Astrocyte of the cerebellum (primary cell): Measurements from ENCODE around the gene RARRES2.
A peak's percentile ranks its signal among the peaks of the same experiment; 100 is the strongest.

Source experiments
- DNase-seq: peaks from one replicate; pipeline ENCODE4 v3.0.0-alpha.2; 2011; ENCODE audit warnings: low read depth
- H3K4me3 ChIP-seq: 2 replicates; pipeline ENCODE4 v1.5.1; 2011; ENCODE audit warnings: mild to moderate bottlenecking, low read depth, low read length, moderate library complexity
- CTCF ChIP-seq: IDR thresholded peaks from 2 replicates; pipeline ENCODE4 v1.5.1; 2012; ENCODE audit warnings: low read length, low read depth, moderate library complexity, mild to moderate bottlenecking; ENCODE audit errors: missing control alignments
- in situ Hi-C: cut with HindIII; loops from 2 replicates; pipeline ENCODE4 v1.10.0; 2017; ENCODE audit warnings: low sequenced_read_pairs

The RARRES2 gene

GRCh38 chr7:150380463-150380862 lies 39.0 kb upstream of the RARRES2 start:
- DNase-seq = no peak
- no peak for TF ChIP-seq CTCF
- in situ Hi-C loops = no loop called here
- peak overlapping the region; percentile 84 for H3K4me3 ChIP-seq

- in situ Hi-C loops = no loop called here
- TF ChIP-seq CTCF = no peak
- DNase-seq = no peak
Observed at GRCh38 chr7:150379441-150380379, 38.3 kb upstream of the RARRES2 start.

GRCh38 chr7:150378853-150379440 lies 37.5 kb upstream of the RARRES2 start, which contains the start of gene ZNF775:
TSS of gene ZNF775 (plus strand) at chr7:150379330. CDS start at chr7:150388471, 9,141 bp downstream.
- DNase-seq = peak; percentile 74
- peak within 1 kb of the TSS; percentile 84 for H3K4me3 ChIP-seq
- TF ChIP-seq CTCF = no peak
- in situ Hi-C loops = no loop called here

More at GRCh38 chr7:150379441-150380379, 38.3 kb upstream of the RARRES2 start:
- H3K4me3 ChIP-seq = peak overlapping the region; percentile 84

GRCh38 chr7:150378115-150378852 lies 36.9 kb upstream of the RARRES2 start:
- peak overlapping the region; percentile 84 for H3K4me3 ChIP-seq
- TF ChIP-seq CTCF = peak; percentile 45
- in situ Hi-C loops = no loop called here
- no peak for DNase-seq

- DNase-seq = no peak
- no peak for TF ChIP-seq CTCF
- in situ Hi-C loops = no loop called here
- no peak overlapping the region for H3K4me3 ChIP-seq
Observed at GRCh38 chr7:150377635-150378034, 36.2 kb upstream of the RARRES2 start.

GRCh38 chr7:150377196-150377595 lies 35.8 kb upstream of the RARRES2 start:
- no peak overlapping the region for H3K4me3 ChIP-seq
- in situ Hi-C loops = no loop called here
- DNase-seq = no peak

More at GRCh38 chr7:150377196-150377595, 35.8 kb upstream of the RARRES2 start:
- no peak for TF ChIP-seq CTCF
